Measurements from ENCODE around the gene PALS1. TPM values are rescaled to one million over a fixed set of nuclear protein-coding genes. Genes with fewer than 3 reads are reported as not detected.

PALS1 gene
- total RNA-seq, 2 donors from 2014 or later: 7.7 to 14.0 TPM

DNA sequence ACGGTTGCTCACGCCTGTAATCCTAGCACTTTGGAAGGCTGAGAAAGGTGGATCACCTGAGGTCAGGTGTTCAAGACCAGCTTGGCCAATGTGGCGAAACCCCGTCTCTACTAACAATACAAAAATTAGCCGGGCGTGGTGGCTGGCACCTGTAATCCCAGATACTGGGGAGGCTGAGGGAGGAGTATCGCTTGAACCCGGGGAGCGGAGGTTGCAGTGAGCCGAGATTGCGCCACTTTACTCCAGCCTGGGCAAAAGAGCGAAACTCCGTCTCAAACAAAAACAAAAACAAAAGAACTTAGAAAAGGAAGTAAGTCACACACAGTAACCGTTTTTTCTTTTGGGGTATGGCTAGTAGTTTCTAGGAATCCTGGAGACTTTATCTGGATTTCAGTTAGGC lies 1.7 kb upstream of the PALS1 start:
- ATAC-seq (replicated peaks): no peak
- no peaks in the 10 kb centered on the region for H3K27me3 Mint-ChIP-seq
- H3K27ac Mint-ChIP-seq: no peak overlapping the region
- H3K4me3 Mint-ChIP-seq: peak overlapping the region; percentile 92
- H3K36me3 Mint-ChIP-seq (ENCODE audit: low read depth): no peaks in the 10 kb centered on the region
- no peaks in the 10 kb centered on the region for H3K9me3 Mint-ChIP-seq
- peaks cover 14% of the 10 kb centered on the region for H3K4me1 Mint-ChIP-seq

DNA sequence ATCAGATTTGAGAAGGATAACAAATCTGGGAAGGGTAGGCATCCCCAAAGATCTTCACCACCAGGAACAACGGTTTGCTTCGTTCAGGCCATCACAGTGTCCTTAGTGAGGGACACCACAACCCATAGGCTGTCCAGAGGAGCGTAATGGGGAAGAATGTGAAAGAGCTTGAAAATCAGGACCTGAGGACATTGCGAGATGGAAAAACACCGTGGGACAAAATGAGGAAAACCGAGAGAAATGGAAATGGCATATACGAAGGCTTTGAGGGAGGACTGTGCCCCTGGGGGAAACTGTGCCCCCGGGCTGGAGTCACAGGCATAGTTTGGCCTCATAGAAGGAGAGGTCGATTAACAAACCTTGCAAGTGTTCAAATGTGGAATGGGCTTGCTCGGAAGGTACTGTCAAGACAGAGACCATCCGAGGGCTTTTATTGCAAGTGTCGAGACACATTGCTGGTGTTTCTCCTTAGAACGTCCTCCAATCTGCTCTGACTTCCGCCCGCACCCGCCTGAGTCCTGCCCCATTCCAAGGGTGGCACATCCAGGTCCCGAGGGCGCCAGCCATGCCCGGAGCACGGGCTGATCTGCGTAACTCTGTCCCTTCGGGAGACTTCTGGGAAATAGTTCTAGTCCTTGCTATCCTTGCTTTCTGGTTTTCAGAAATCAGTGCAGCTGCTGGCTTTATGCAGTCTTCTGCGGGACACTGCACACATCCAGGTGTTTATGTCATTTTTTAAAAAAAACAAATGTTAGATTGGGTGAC lies 885 bp upstream of the PALS1 start:
- Mint-ChIP-seq H3K27me3 (no peaks in the 10 kb centered on the region), H3K4me1 (peaks cover 14% of the 10 kb centered on the region), H3K4me3 (peak overlapping the region; percentile 92), H3K36me3 (ENCODE audit: low read depth) (no peaks in the 10 kb centered on the region), H3K27ac (peak overlapping the region; percentile 52), H3K9me3 (no peaks in the 10 kb centered on the region)
- ATAC-seq (replicated peaks): peak; percentile 11

DNA sequence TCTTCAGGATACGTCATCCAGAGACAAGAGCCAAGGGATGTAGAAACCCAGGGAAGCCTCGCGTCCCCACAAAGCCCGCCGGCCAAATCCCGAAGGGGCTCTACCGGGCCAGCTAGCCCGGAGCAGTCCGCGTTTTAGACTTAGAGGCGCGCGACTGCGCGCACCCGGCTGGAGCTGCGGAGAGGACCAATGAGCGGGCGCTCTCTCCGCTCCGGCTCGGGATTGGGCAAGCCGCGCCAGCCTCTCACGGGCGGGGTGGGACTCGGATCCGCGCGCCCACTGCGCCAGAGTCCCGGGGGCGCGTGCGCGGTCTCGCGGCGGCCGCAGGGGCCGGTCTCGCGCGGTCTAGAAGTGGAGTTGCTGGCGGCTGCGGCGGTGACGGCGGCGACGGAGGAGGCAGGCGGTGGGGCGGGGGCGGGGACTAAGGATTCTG lies 241 bp upstream of the PALS1 start:
- Mint-ChIP-seq H3K36me3 (ENCODE audit: low read depth) (no peaks in the 10 kb centered on the region), H3K9me3 (no peaks in the 10 kb centered on the region), H3K4me1 (peaks cover 14% of the 10 kb centered on the region), H3K27me3 (no peaks in the 10 kb centered on the region), H3K4me3 (peak overlapping the region; percentile 92), H3K27ac (peak overlapping the region; percentile 52)
- peak; percentile 94 for ATAC-seq (replicated peaks)

- H3K4me3 Mint-ChIP-seq: peak overlapping the region; percentile 92
- no peaks in the 10 kb centered on the region for H3K36me3 Mint-ChIP-seq (ENCODE audit: low read depth)
- peak overlapping the region; percentile 66 for H3K27ac Mint-ChIP-seq
- ATAC-seq (replicated peaks): no peak
- H3K4me1 Mint-ChIP-seq: peaks cover 14% of the 10 kb centered on the region
- H3K27me3 Mint-ChIP-seq: no peaks in the 10 kb centered on the region
- H3K9me3 Mint-ChIP-seq: no peaks in the 10 kb centered on the region
These were observed 859 bp downstream of the PALS1 start for GRCh38 chr14:67242168-67242420.

DNA sequence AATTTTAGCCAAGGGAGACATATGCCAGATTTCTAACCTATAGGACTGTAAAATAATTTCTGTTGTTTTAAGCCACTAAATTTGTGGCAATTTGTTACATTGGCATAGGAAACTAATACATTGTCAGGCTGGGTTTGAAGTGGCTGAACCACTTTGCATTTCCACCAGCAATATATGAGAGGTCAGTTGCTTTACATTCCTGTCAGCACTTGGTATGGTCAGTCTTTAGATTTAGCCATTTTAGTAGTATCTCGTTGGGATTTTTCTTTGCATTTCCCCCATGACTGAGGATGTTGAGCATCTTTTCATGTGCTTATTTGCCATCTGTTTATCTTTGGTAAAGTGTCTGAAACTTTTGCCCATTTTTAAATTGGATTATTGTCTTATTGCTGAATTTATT lies 3.9 kb downstream of the PALS1 start:
- H3K4me3 Mint-ChIP-seq: no peak overlapping the region
- ATAC-seq (replicated peaks): no peak
- H3K27me3 Mint-ChIP-seq: no peaks in the 10 kb centered on the region
- peaks cover 12% of the 10 kb centered on the region for H3K4me1 Mint-ChIP-seq
- H3K36me3 Mint-ChIP-seq (ENCODE audit: low read depth): no peaks in the 10 kb centered on the region
- H3K9me3 Mint-ChIP-seq: no peaks in the 10 kb centered on the region
- H3K27ac Mint-ChIP-seq: no peak overlapping the region

DNA sequence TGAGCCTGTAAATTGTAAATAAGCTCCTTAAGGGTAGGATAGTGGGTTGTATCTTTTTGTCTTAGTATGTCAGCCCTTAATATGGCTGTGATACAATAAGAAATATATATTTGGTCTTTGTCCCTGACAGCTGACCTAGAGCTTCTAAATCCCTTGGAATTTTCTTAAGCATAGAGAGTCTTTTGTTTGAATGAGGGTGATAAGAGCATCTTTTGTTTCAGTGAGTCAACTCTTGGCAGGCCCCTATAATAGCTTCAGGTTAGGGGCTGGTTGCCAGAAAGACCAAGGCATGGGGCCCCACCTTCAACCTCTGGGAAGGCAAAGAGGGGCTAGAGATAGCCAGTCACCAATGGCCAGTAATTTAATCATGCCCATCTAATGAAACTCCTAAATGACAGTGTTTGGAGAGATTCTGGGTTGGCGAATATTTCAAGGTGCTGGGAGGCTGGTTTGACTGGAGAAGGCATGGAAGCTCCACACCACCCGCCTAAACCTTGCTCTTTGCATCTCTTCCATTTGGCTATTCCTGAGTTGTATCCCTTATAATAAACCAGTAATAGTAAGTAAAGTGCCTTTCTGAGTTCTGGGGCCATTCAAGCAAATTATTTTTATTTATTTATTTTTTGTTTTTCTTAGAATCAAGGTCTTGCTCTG lies 10.5 kb downstream of the PALS1 start:
- no peak for ATAC-seq (replicated peaks)
- Mint-ChIP-seq H3K4me3 (no peak overlapping the region), H3K27me3 (no peaks in the 10 kb centered on the region), H3K9me3 (no peaks in the 10 kb centered on the region), H3K36me3 (ENCODE audit: low read depth) (no peaks in the 10 kb centered on the region), H3K27ac (no peak overlapping the region), H3K4me1 (peaks cover 5% of the 10 kb centered on the region)

- ATAC-seq (replicated peaks): peak; percentile 26
- H3K4me3 Mint-ChIP-seq: no peak overlapping the region
- no peak overlapping the region for H3K27ac Mint-ChIP-seq
- H3K9me3 Mint-ChIP-seq: no peaks in the 10 kb centered on the region
- H3K36me3 Mint-ChIP-seq (ENCODE audit: low read depth): no peaks in the 10 kb centered on the region
- peaks cover 5% of the 10 kb centered on the region for H3K4me1 Mint-ChIP-seq
- H3K27me3 Mint-ChIP-seq: no peaks in the 10 kb centered on the region
These were observed 11.9 kb downstream of the PALS1 start for GRCh38 chr14:67253076-67253635.

- Mint-ChIP-seq H3K4me3 (no peak overlapping the region), H3K27ac (no peak overlapping the region), H3K9me3 (no peaks in the 10 kb centered on the region), H3K27me3 (no peaks in the 10 kb centered on the region), H3K4me1 (peaks cover 3% of the 10 kb centered on the region), H3K36me3 (ENCODE audit: low read depth) (no peaks in the 10 kb centered on the region)
- ATAC-seq (replicated peaks): no peak
These were observed 16.7 kb downstream of the PALS1 start for GRCh38 chr14:67257906-67258305.

DNA sequence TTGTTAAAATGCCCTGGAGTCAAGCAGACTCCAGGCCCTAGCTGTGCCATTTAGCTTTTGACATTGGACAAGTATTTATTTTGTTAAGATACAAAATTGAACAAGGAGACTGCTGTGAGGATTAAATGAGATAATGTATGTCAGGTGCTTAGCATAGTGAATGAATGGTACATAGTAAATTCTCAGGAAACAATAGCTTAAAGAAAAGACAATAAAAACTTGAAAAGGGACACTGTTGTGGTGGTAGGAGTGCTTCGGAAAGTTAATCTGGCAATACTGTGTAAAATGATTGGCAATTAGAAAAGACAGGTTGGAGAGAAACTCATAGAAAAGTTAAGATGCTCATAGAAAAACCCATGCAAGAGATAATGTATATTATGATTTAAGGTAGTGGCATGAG lies 19.7 kb downstream of the PALS1 start:
- Mint-ChIP-seq H3K36me3 (ENCODE audit: low read depth) (no peaks in the 10 kb centered on the region), H3K9me3 (no peaks in the 10 kb centered on the region), H3K4me3 (no peak overlapping the region), H3K27me3 (no peaks in the 10 kb centered on the region), H3K27ac (peak overlapping the region; percentile 9), H3K4me1 (no peaks in the 10 kb centered on the region)
- ATAC-seq (replicated peaks): no peak

- peak overlapping the region; percentile 62 for H3K27ac Mint-ChIP-seq
- no peaks in the 10 kb centered on the region for H3K36me3 Mint-ChIP-seq (ENCODE audit: low read depth)
- no peak overlapping the region for H3K4me3 Mint-ChIP-seq
- H3K9me3 Mint-ChIP-seq: no peaks in the 10 kb centered on the region
- H3K27me3 Mint-ChIP-seq: no peaks in the 10 kb centered on the region
- no peak for ATAC-seq (replicated peaks)
- H3K4me1 Mint-ChIP-seq: peaks cover 6% of the 10 kb centered on the region
These were observed 22.4 kb downstream of the PALS1 start for GRCh38 chr14:67263499-67264149.

DNA sequence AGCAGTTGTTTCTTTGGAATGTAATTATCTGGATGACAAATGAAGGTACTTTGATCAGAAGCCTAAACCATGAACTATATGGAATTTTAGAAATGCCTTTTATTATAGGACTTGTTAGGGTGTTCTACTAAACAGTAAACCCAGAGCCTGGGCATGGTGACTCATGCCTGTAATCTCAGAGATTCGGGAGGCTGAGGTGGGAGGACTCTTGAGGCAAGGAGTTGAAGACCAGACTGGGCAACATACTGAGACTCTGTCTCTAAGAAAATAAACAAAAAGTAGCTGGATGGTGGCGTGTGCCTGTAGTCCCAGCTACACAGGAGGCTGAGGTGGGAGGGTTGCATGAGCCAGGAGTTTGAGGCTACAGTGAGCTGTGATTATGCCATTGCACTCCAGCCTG lies 23.9 kb downstream of the PALS1 start:
- no peaks in the 10 kb centered on the region for H3K9me3 Mint-ChIP-seq
- H3K4me3 Mint-ChIP-seq: no peak overlapping the region
- ATAC-seq (replicated peaks): no peak
- H3K27ac Mint-ChIP-seq: no peak overlapping the region
- no peaks in the 10 kb centered on the region for H3K27me3 Mint-ChIP-seq
- peaks cover 6% of the 10 kb centered on the region for H3K4me1 Mint-ChIP-seq
- H3K36me3 Mint-ChIP-seq (ENCODE audit: low read depth): no peaks in the 10 kb centered on the region

GRCh38 chr14:67267576-67268328 lies 26.5 kb downstream of the PALS1 start:
- Mint-ChIP-seq H3K27me3 (no peaks in the 10 kb centered on the region), H3K4me3 (no peak overlapping the region), H3K27ac (no peak overlapping the region), H3K36me3 (ENCODE audit: low read depth) (peaks cover 5% of the 10 kb centered on the region), H3K4me1 (peaks cover 6% of the 10 kb centered on the region), H3K9me3 (no peaks in the 10 kb centered on the region)
- ATAC-seq (replicated peaks): no peak

- peaks cover 6% of the 10 kb centered on the region for H3K4me1 Mint-ChIP-seq
- no peak overlapping the region for H3K4me3 Mint-ChIP-seq
- ATAC-seq (replicated peaks): no peak
- no peaks in the 10 kb centered on the region for H3K9me3 Mint-ChIP-seq
- peaks cover 10% of the 10 kb centered on the region for H3K36me3 Mint-ChIP-seq (ENCODE audit: low read depth)
- no peak overlapping the region for H3K27ac Mint-ChIP-seq
- H3K27me3 Mint-ChIP-seq: no peaks in the 10 kb centered on the region
These were observed 27.4 kb downstream of the PALS1 start for GRCh38 chr14:67268426-67269150.
